Measurements from ENCODE around the gene RNF114. TPM values are rescaled to one million over a fixed set of nuclear protein-coding genes. Genes with fewer than 3 reads are reported as not detected.
A peak's percentile ranks its signal among the peaks of the same experiment; 100 is the strongest.

The RNF114 gene
- total and polyA plus RNA-seq, 4 donors, result 37.6 to 69.7 (median 60.0) TPM

GRCh38 chr20:49987015-49987867, 51.0 kb downstream of the RNF114 start:
- Histone ChIP-seq H3K4me3 (no peak overlapping the region), H3K27ac (ENCODE audit: low read depth in 1 of 2, low read length in 1 of 2) (peak overlapping the region in 1 of 2 donors; percentile 14), H3K9me3 (ENCODE audit: control insufficient read depth in 4 of 4, insufficient read depth in 3 of 4, low read length in 3 of 4) (no peaks in the 10 kb centered on the region), H3K27me3 (ENCODE audit: control insufficient read depth in 3 of 3, insufficient read depth in 3 of 3, low read length in 2 of 3) (no peaks in the 10 kb centered on the region), H3K4me1 (ENCODE audit: control insufficient read depth in 5 of 5, insufficient read depth in 5 of 5, low read length in 5 of 5) (peaks cover 0 to 80% (median 20%) of the 10 kb centered on the region in 5 donors), H3K36me3 (ENCODE audit: control insufficient read depth in 4 of 4, insufficient read depth in 4 of 4, low read length in 4 of 4) (peaks cover 0 to 17% (median 4%) of the 10 kb centered on the region in 4 donors), H3K9ac (ENCODE audit: insufficient read depth in 1 of 2, low read length in 2 of 2) (no peak overlapping the region)
- 90% methylated on average over 15 of the region's 15 CpGs for WGBS, 2 donors
- no peak for TF ChIP-seq CTCF (IDR thresholded peaks at IDR 0.05; ENCODE audit: control extremely low read depth, extremely low read depth)
- DNase-seq, result peak in 2 of 3 donors; percentile 32 to 38
- no peak for ATAC-seq (ENCODE audit: insufficient read depth, low FRiP score)

GRCh38 chr20:49987868-49988690, 51.9 kb downstream of the RNF114 start:
- H3K27ac ChIP-seq (ENCODE audit: low read depth in 1 of 2, low read length in 1 of 2), result peak overlapping the region in 1 of 2 donors; percentile 33

More at GRCh38 chr20:49987868-49988690, 51.9 kb downstream of the RNF114 start:
- H3K9me3 ChIP-seq (ENCODE audit: control insufficient read depth in 4 of 4, insufficient read depth in 3 of 4, low read length in 3 of 4), result no peaks in the 10 kb centered on the region
- H3K27me3 ChIP-seq (ENCODE audit: control insufficient read depth in 3 of 3, insufficient read depth in 3 of 3, low read length in 2 of 3), result no peaks in the 10 kb centered on the region
- WGBS, 2 donors, result 79 to 82% methylated on average over 18 of the region's 18 CpGs
- H3K4me3 ChIP-seq, result no peak overlapping the region
- no peak for TF ChIP-seq CTCF (IDR thresholded peaks at IDR 0.05; ENCODE audit: control extremely low read depth, extremely low read depth)
- peaks cover 0 to 77% (median 17%) of the 10 kb centered on the region in 5 donors for H3K4me1 ChIP-seq (ENCODE audit: control insufficient read depth in 5 of 5, insufficient read depth in 5 of 5, low read length in 5 of 5)
- DNase-seq (no peak), ATAC-seq (ENCODE audit: insufficient read depth, low FRiP score) (no peak)
- no peak overlapping the region for H3K9ac ChIP-seq (ENCODE audit: insufficient read depth in 1 of 2, low read length in 2 of 2)
- H3K36me3 ChIP-seq (ENCODE audit: control insufficient read depth in 4 of 4, insufficient read depth in 4 of 4, low read length in 4 of 4), result peaks cover 0 to 17% (median 4%) of the 10 kb centered on the region in 4 donors
